PFSK-1 (cell line): Measurements from ENCODE around the gene ZNF641.

ENCODE experiments used
- FOXP2 ChIP-seq: optimal IDR thresholded peaks from 2 replicates; pipeline ENCODE3; 2011; ENCODE audit warnings: borderline replicate concordance, control low read depth, inconsistent platforms; ENCODE audit not compliant: insufficient read depth; ENCODE audit errors: extremely low read length, extremely low read depth
- POLR2AphosphoS5 ChIP-seq: IDR thresholded peaks from 2 replicates; pipeline ENCODE4 v1.6.1; 2012; ENCODE audit warnings: low read depth, mild to moderate bottlenecking, control low read depth, low read length, moderate library complexity
- SIN3A ChIP-seq: IDR thresholded peaks from 2 replicates; pipeline ENCODE4 v1.6.1; 2012; ENCODE audit warnings: mild to moderate bottlenecking, low read length, moderate library complexity, borderline replicate concordance; ENCODE audit not compliant: insufficient read depth
- TAF1 ChIP-seq: IDR thresholded peaks from 2 replicates; pipeline ENCODE4 v1.6.1; 2012; ENCODE audit warnings: low read length, control low read depth, borderline replicate concordance; ENCODE audit not compliant: insufficient read depth
- TF ChIP-seq, protein P1 (sequence below), 2 experiments: IDR thresholded peaks; 2 replicates each; pipeline versions ENCODE4 v1.6.1 to v1.8.0; 2011 to 2012; ENCODE audit warnings: low read depth in 2 of 2, low read length in 2 of 2, control low read depth in 1 of 2, inconsistent platforms in 1 of 2, mild to moderate bottlenecking in 1 of 2, moderate library complexity in 1 of 2; ENCODE audit not compliant: insufficient read depth in 1 of 2

DNA sequence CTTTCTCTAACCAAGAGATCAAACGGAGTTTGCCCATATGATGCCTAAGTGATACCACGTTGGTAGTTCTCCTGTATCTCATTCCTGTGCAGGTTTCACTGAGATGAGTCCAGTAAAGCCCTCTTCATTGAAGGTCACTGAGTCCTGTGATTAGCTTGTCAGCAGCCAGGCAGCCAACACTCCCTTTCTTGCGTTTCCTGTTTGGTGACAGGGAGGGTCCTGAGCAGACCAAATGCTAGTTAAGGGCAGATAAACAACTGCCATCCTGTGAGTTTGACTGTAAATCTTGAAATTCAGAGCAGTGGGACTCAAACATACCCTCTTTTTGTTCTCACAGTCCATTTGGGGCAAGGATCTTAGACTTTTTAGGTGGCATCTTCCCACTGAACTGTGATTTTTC, 39.4 kb downstream of the ZNF641 start:
- TF ChIP-seq, protein P1, sequence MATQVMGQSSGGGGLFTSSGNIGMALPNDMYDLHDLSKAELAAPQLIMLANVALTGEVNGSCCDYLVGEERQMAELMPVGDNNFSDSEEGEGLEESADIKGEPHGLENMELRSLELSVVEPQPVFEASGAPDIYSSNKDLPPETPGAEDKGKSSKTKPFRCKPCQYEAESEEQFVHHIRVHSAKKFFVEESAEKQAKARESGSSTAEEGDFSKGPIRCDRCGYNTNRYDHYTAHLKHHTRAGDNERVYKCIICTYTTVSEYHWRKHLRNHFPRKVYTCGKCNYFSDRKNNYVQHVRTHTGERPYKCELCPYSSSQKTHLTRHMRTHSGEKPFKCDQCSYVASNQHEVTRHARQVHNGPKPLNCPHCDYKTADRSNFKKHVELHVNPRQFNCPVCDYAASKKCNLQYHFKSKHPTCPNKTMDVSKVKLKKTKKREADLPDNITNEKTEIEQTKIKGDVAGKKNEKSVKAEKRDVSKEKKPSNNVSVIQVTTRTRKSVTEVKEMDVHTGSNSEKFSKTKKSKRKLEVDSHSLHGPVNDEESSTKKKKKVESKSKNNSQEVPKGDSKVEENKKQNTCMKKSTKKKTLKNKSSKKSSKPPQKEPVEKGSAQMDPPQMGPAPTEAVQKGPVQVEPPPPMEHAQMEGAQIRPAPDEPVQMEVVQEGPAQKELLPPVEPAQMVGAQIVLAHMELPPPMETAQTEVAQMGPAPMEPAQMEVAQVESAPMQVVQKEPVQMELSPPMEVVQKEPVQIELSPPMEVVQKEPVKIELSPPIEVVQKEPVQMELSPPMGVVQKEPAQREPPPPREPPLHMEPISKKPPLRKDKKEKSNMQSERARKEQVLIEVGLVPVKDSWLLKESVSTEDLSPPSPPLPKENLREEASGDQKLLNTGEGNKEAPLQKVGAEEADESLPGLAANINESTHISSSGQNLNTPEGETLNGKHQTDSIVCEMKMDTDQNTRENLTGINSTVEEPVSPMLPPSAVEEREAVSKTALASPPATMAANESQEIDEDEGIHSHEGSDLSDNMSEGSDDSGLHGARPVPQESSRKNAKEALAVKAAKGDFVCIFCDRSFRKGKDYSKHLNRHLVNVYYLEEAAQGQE (IDR thresholded peaks at IDR 0.05; ENCODE audit: insufficient read depth in 1 of 2, low read depth in 2 of 2, low read length in 2 of 2) = no peak
- TF ChIP-seq SIN3A (no peak), POLR2AphosphoS5 (no peak), TAF1 (no peak), FOXP2 (no peak)
